Astrocyte (in vitro differentiated cells and primary cell): Measurements from ENCODE around the gene SLC18A2. TPM values are rescaled to one million over a fixed set of nuclear protein-coding genes. Genes with fewer than 3 reads are reported as not detected.
"Not testable (repeated sequence)": the region's sequence is repeated elsewhere in the genome, so short reads cannot be mapped to it uniquely, and the experiment has no call there.

Experiments
- DNase-seq: peaks from one replicate; pipeline ENCODE4 v3.0.0-alpha.2; 2010; ENCODE audit warnings: low read depth
- FAIRE-seq: peaks from 2 replicates; lab custom pipeline; 2011; peaks lifted over from hg19 to GRCh38; lab: Jason Lieb, UNC
- H2AFZ ChIP-seq: 2 replicates; pipeline ENCODE4 v1.6.0; 2012; ENCODE audit warnings: low read depth, low read length, inconsistent platforms
- H3K27ac ChIP-seq: 2 replicates; pipeline ENCODE4 v1.5.1; 2011; ENCODE audit warnings: low read depth, low read length, inconsistent platforms
- H3K27me3 ChIP-seq: 2 replicates; pipeline ENCODE4 v1.6.0; 2011; ENCODE audit warnings: low read length, inconsistent platforms; ENCODE audit not compliant: insufficient read depth
- H3K36me3 ChIP-seq: 2 replicates; pipeline ENCODE4 v1.5.1; 2011; ENCODE audit warnings: low read length, inconsistent platforms; ENCODE audit not compliant: insufficient read depth
- H3K4me1 ChIP-seq: 2 replicates; pipeline ENCODE4 v1.5.1; 2011; ENCODE audit warnings: low read length, inconsistent platforms; ENCODE audit not compliant: insufficient read depth
- H3K4me2 ChIP-seq: 2 replicates; pipeline ENCODE4 v1.6.0; 2012; ENCODE audit warnings: low read length, inconsistent platforms
- H3K4me3 ChIP-seq: 2 replicates; pipeline ENCODE4 v1.5.1; 2011; ENCODE audit warnings: low read depth, mild to moderate bottlenecking, low read length, inconsistent platforms; ENCODE audit not compliant: insufficient read depth
- H3K79me2 ChIP-seq: 2 replicates; pipeline ENCODE4 v1.6.0; 2012; ENCODE audit warnings: mild to moderate bottlenecking, low read length, inconsistent platforms; ENCODE audit not compliant: insufficient read depth
- H3K9ac ChIP-seq: 2 replicates; pipeline ENCODE4 v1.6.0; 2012; ENCODE audit warnings: mild to moderate bottlenecking, low read length, inconsistent platforms
- H3K9me3 ChIP-seq: 2 replicates; pipeline ENCODE4 v1.5.1; 2012; ENCODE audit warnings: low read depth, mild to moderate bottlenecking, low read length, inconsistent platforms; ENCODE audit not compliant: insufficient read depth
- H4K20me1 ChIP-seq: 2 replicates; pipeline ENCODE4 v1.6.0; 2012; ENCODE audit warnings: low read length, inconsistent platforms; ENCODE audit not compliant: insufficient read depth
- H3K27ac Mint-ChIP-seq: one replicate; pipeline ENCODE4 v1.8.0; 2021; ENCODE audit warnings: mild to moderate bottlenecking, mixed read lengths; ENCODE audit not compliant: unreplicated experiment
- H3K27me3 Mint-ChIP-seq: one replicate; pipeline ENCODE4 v1.8.0; 2021; ENCODE audit warnings: low read depth, mixed read lengths; ENCODE audit not compliant: unreplicated experiment
- H3K36me3 Mint-ChIP-seq: one replicate; pipeline ENCODE4 v1.8.0; 2021; ENCODE audit warnings: low read depth, mixed read lengths; ENCODE audit not compliant: unreplicated experiment
- H3K4me1 Mint-ChIP-seq: one replicate; pipeline ENCODE4 v1.8.0; 2021; ENCODE audit warnings: low read depth, mixed read lengths; ENCODE audit not compliant: unreplicated experiment
- H3K4me3 Mint-ChIP-seq: one replicate; pipeline ENCODE4 v1.8.0; 2021; ENCODE audit warnings: mild to moderate bottlenecking, moderate library complexity, mixed read lengths; ENCODE audit not compliant: unreplicated experiment
- H3K9me3 Mint-ChIP-seq: one replicate; pipeline ENCODE4 v1.8.0; 2021; ENCODE audit warnings: mild to moderate bottlenecking, mixed read lengths; ENCODE audit not compliant: unreplicated experiment
- CTCF ChIP-seq: IDR thresholded peaks from 2 replicates; pipeline ENCODE4 v1.5.1; 2011; ENCODE audit warnings: low read depth, mild to moderate bottlenecking, inconsistent platforms, low read length, moderate library complexity; ENCODE audit not compliant: insufficient read depth
- EZH2 ChIP-seq: IDR thresholded peaks from 2 replicates; pipeline ENCODE4 v1.6.1; 2012; ENCODE audit warnings: mild to moderate bottlenecking, low read length, inconsistent platforms; ENCODE audit not compliant: insufficient read depth
- total RNA-seq: library from RNA; stranded (reverse); gene quantifications from 2 replicates; pipeline ENCODE4 v1.2.1, GENCODE V29; 2021

SLC18A2 gene
- total RNA-seq, 1 donor from 2014 or later, result not detected

GRCh38 chr10:117277675-117278074 lies 36.8 kb downstream of the SLC18A2 start:
- H3K27ac ChIP-seq, result no peak overlapping the region
- Mint-ChIP-seq H3K4me1 (no peaks in the 10 kb centered on the region), H3K4me3 (no peak overlapping the region), H3K27ac (no peak overlapping the region), H3K27me3 (no peaks in the 10 kb centered on the region), H3K9me3 (no peaks in the 10 kb centered on the region), H3K36me3 (no peaks in the 10 kb centered on the region)
- H3K79me2 ChIP-seq, result no peaks in the 10 kb centered on the region
- H2AFZ ChIP-seq, result no peak overlapping the region
- no peaks in the 10 kb centered on the region for H3K27me3 ChIP-seq
- no peaks in the 10 kb centered on the region for H4K20me1 ChIP-seq
- H3K4me1 ChIP-seq, result no peaks in the 10 kb centered on the region
- H3K9ac ChIP-seq, result no peak overlapping the region
- FAIRE-seq (no peak), DNase-seq (no peak)
- no peaks in the 10 kb centered on the region for H3K36me3 ChIP-seq
- TF ChIP-seq EZH2 (no peak), CTCF (no peak)
- H3K9me3 ChIP-seq, result no peaks in the 10 kb centered on the region
- H3K4me2 ChIP-seq, result no peak overlapping the region
- no peak overlapping the region for H3K4me3 ChIP-seq

GRCh38 chr10:117284716-117285494 lies 44.0 kb downstream of the SLC18A2 start:
- H3K9me3 ChIP-seq, result no peaks in the 10 kb centered on the region
- peaks cover 4% of the 10 kb centered on the region for H3K36me3 Mint-ChIP-seq
- H2AFZ ChIP-seq, result no peak overlapping the region
- no peak overlapping the region for H3K4me3 Mint-ChIP-seq
- TF ChIP-seq EZH2 (no peak), CTCF (no peak)
- DNase-seq (no peak), FAIRE-seq (no peak)
- H3K27me3 Mint-ChIP-seq, result no peaks in the 10 kb centered on the region
- H3K4me1 Mint-ChIP-seq, result no peaks in the 10 kb centered on the region
- peaks cover 21% of the 10 kb centered on the region for H3K36me3 ChIP-seq
- peaks cover 5% of the 10 kb centered on the region for H4K20me1 ChIP-seq
- H3K79me2 ChIP-seq, result no peaks in the 10 kb centered on the region
- H3K27ac Mint-ChIP-seq, result no peak overlapping the region
- no peak overlapping the region for H3K4me3 ChIP-seq
- no peak overlapping the region for H3K27ac ChIP-seq
- H3K9me3 Mint-ChIP-seq, result no peaks in the 10 kb centered on the region
- H3K9ac ChIP-seq, result no peak overlapping the region
- no peaks in the 10 kb centered on the region for H3K4me1 ChIP-seq
- H3K4me2 ChIP-seq, result no peak overlapping the region
- no peaks in the 10 kb centered on the region for H3K27me3 ChIP-seq

- FAIRE-seq, result not testable (repeated sequence)
- H3K79me2 ChIP-seq, result peaks cover 18% of the 10 kb centered on the region
These were observed 50.0 kb downstream of the SLC18A2 start for GRCh38 chr10:117290872-117291271.

More at GRCh38 chr10:117290872-117291271, 50.0 kb downstream of the SLC18A2 start:
- DNase-seq, H3K36me3 Mint-ChIP-seq, H3K4me3 ChIP-seq, H3K4me3 Mint-ChIP-seq, H3K27ac ChIP-seq, H3K4me1 Mint-ChIP-seq, H3K36me3 ChIP-seq, H3K9me3 Mint-ChIP-seq, H3K9ac ChIP-seq, H3K27me3 ChIP-seq, H3K4me1 ChIP-seq, H4K20me1 ChIP-seq, H3K27ac Mint-ChIP-seq, H2AFZ ChIP-seq, H3K4me2 ChIP-seq, H3K9me3 ChIP-seq, H3K27me3 Mint-ChIP-seq: not testable (repeated sequence)
